Measurements from ENCODE around the gene C2.

Gene C2

GRCh38 chr6:31881136-31881859 lies 46.2 kb upstream of the C2 start:
- no peaks in the 10 kb centered on the region for H3K4me1 Mint-ChIP-seq
- H3K27me3 Mint-ChIP-seq (ENCODE audit: low read depth) = no peaks in the 10 kb centered on the region
- no peak overlapping the region for H3K4me3 Mint-ChIP-seq
- no peaks in the 10 kb centered on the region for H3K9me3 Mint-ChIP-seq
- TF ChIP-seq CTCF (IDR thresholded peaks at IDR 0.05; ENCODE audit: unreplicated experiment in 3 of 3) = no peak
- no peak overlapping the region for H3K27ac Mint-ChIP-seq
- H3K36me3 Mint-ChIP-seq (ENCODE audit: low read depth) = peaks cover 48% of the 10 kb centered on the region

- TF ChIP-seq CTCF (IDR thresholded peaks at IDR 0.05; ENCODE audit: unreplicated experiment in 3 of 3) = no peak
- Mint-ChIP-seq H3K27ac (no peak overlapping the region), H3K36me3 (ENCODE audit: low read depth) (peaks cover 58% of the 10 kb centered on the region), H3K4me3 (no peak overlapping the region), H3K9me3 (no peaks in the 10 kb centered on the region), H3K4me1 (no peaks in the 10 kb centered on the region), H3K27me3 (ENCODE audit: low read depth) (no peaks in the 10 kb centered on the region)
Observed at GRCh38 chr6:31882344-31882743, 45.2 kb upstream of the C2 start.

GRCh38 chr6:31883676-31884075 lies 43.8 kb upstream of the C2 start:
- H3K4me1 Mint-ChIP-seq = no peaks in the 10 kb centered on the region
- H3K36me3 Mint-ChIP-seq (ENCODE audit: low read depth) = peaks cover 64% of the 10 kb centered on the region
- no peaks in the 10 kb centered on the region for H3K27me3 Mint-ChIP-seq (ENCODE audit: low read depth)
- TF ChIP-seq CTCF (IDR thresholded peaks at IDR 0.05; ENCODE audit: unreplicated experiment in 3 of 3) = no peak
- no peak overlapping the region for H3K4me3 Mint-ChIP-seq
- H3K9me3 Mint-ChIP-seq = no peaks in the 10 kb centered on the region
- H3K27ac Mint-ChIP-seq = no peak overlapping the region

- no peaks in the 10 kb centered on the region for H3K4me1 Mint-ChIP-seq
- H3K27ac Mint-ChIP-seq = no peak overlapping the region
- no peak overlapping the region for H3K4me3 Mint-ChIP-seq
- H3K27me3 Mint-ChIP-seq (ENCODE audit: low read depth) = no peaks in the 10 kb centered on the region
- no peaks in the 10 kb centered on the region for H3K9me3 Mint-ChIP-seq
- H3K36me3 Mint-ChIP-seq (ENCODE audit: low read depth) = peaks cover 67% of the 10 kb centered on the region
- no peak for TF ChIP-seq CTCF (IDR thresholded peaks at IDR 0.05; ENCODE audit: unreplicated experiment in 3 of 3)
Observed at GRCh38 chr6:31884528-31885035, 42.9 kb upstream of the C2 start.

GRCh38 chr6:31886541-31886991 lies 41.0 kb upstream of the C2 start:
- no peak overlapping the region for H3K27ac Mint-ChIP-seq
- no peak for TF ChIP-seq CTCF (IDR thresholded peaks at IDR 0.05; ENCODE audit: unreplicated experiment in 3 of 3)
- no peak overlapping the region for H3K4me3 Mint-ChIP-seq
- no peaks in the 10 kb centered on the region for H3K9me3 Mint-ChIP-seq
- H3K36me3 Mint-ChIP-seq (ENCODE audit: low read depth) = peaks cover 66% of the 10 kb centered on the region
- no peaks in the 10 kb centered on the region for H3K4me1 Mint-ChIP-seq
- H3K27me3 Mint-ChIP-seq (ENCODE audit: low read depth) = no peaks in the 10 kb centered on the region
